Stimulated activated CD8-positive, alpha-beta memory T cell treated with anti-CD3 and anti-CD28 coated beads, Interleukin-4, amount 100 ng/mL, for 4 hours (primary cell): ENCODE data around the gene SEMA4G.

ENCODE experiments used
- DNase-seq, 2 donors: peaks; one replicate each; pipeline ENCODE4 v3.0.0-alpha.2; 2020; ENCODE audit warnings: low read depth in 2 of 2, low spot score in 1 of 2

SEMA4G gene

GRCh38 chr10:100986952-100987684 is 17.8 kb downstream of the SEMA4G start, which contains the start of the genes MRPL43 and TWNK:
TSS of gene MRPL43 (minus strand) at chr10:100987497. CDS start at chr10:100987443, 54 bp downstream.
TSS of gene TWNK (plus strand) at chr10:100987543. CDS start at chr10:100988211, 668 bp downstream.
- peak; percentile 67 to 71 for DNase-seq

DNA sequence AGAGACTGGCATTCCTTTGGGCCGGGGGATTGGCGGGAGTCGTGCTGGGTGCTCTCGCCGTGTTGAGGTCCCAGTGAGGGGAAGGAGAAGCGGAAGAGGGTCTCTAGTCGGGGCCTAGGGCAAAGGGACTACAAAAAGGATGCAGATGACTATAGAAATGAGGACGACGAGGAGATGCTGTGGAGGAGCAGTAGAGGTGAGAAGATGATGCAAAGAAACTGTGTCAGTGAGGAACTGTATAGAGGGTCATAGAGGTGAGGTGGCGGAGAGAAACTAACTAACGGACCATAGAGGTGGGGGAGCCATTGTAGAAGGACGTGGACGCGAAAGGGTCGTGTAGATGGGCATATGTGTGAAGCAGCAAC is 18.4 kb downstream of the SEMA4G start:
- DNase-seq: no peak

GRCh38 chr10:100988166-100988565 is 18.9 kb downstream of the SEMA4G start:
- no peak for DNase-seq

DNA sequence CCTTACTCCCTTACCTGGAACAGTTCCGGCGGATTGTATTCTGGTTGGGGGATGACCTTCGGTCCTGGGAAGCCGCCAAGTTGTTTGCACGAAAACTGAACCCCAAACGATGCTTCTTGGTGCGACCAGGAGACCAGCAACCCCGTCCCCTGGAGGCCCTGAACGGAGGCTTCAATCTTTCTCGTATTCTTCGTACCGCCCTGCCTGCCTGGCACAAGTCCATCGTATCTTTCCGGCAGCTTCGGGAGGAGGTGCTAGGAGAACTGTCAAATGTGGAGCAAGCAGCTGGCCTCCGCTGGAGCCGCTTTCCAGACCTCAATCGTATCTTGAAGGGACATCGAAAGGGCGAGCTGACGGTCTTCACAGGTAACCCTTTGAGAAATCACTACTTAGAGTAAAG is 19.8 kb downstream of the SEMA4G start:
- no peak for DNase-seq

- DNase-seq: no peak
Measured at GRCh38 chr10:100993986-100994708, 24.8 kb downstream of the SEMA4G start.

DNA sequence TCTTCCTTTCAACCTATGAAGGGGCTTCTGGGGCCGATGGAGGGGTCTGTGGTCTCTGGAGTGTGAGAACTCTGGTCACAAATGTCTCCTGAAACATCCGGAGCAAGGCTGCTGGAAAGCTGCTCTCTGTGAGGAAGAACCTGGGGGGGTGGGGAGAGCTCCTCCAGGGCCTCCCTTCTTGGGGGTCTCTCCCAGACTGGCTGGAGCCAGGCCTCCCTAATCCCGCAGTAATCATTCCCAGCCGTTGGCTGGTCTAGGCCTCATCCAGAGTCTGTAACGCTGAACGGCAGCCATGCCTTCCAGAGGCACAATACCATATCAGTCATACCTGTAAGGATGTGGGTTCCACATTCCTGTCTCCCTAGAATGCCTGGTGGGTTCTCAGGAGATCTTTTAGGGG is 25.9 kb downstream of the SEMA4G start:
- no peak for DNase-seq

DNA sequence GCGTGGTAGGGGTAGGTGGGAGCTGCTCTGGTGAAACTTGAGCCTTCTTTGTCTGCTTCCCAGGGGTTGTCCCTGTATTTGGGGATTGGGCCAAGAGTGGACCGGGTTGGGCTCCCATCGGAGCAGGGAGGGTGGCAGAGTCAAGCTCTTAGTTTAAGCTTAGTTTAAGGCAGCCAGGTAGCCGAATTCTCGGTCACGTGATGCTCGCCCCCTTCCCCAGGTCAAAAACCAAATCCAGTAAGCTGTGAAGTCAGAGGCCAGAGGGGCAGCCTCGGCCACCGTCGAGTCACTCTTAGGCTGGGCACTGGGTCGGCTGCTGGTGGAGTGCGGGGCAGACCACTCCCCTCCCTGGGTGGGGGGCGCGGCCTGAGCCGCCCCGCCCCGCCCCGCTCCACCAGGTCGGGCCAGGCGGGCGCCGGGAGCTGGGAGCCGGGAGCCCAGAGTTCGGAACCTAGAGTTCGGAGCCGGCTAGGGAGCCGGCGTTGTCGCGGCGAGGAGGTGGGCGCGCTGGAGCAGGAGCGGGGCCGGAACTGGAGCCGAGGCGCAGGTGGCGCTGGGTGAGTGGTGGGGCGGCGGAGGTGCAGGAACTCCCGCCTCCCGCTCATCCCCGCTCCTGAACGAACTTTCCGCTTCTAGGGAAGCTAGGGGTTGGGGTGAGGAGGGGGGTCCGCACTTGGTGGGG is 27.5 kb downstream of the SEMA4G start:
- no peak for DNase-seq

DNA sequence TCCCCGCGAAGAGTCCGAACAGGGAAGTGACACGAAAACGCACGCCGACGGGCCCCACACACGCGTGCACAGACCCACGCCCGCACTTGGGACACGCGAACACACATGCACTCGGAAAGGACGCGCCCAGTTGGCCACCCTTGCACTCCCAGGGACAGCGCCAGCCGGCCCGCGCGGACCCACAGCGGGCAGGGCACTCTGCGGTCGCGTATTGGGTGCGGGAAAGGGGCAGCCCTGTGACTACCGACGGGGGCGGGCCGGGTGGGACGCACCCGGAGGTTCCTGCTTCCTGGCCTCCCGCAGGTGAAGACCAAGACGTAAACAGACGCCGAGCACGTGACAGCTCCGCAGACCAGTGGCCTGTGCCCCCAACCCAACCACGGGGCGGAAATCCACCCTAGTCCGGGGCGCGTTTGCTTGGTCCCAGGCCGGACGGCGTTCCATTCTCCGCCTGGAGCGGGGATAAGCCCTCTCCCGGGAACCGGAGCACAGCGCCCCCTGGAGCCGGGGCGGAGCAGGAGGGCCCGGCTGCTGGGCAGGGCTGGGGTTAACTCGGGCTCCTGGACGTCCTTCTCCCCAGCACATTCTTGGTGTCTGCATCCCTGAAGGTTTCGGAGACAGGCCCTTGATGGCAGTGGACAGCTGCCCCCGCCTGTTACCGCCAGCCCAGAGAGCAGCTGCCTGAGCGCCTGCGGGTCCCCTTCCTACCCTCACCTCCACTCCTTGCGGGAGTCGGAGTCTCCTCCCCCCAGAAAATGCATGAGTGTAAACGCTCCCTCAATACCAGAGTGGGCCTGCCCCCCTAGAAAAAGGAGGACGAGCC is 28.3 kb downstream of the SEMA4G start:
- peak; percentile 29 to 48 for DNase-seq

DNA sequence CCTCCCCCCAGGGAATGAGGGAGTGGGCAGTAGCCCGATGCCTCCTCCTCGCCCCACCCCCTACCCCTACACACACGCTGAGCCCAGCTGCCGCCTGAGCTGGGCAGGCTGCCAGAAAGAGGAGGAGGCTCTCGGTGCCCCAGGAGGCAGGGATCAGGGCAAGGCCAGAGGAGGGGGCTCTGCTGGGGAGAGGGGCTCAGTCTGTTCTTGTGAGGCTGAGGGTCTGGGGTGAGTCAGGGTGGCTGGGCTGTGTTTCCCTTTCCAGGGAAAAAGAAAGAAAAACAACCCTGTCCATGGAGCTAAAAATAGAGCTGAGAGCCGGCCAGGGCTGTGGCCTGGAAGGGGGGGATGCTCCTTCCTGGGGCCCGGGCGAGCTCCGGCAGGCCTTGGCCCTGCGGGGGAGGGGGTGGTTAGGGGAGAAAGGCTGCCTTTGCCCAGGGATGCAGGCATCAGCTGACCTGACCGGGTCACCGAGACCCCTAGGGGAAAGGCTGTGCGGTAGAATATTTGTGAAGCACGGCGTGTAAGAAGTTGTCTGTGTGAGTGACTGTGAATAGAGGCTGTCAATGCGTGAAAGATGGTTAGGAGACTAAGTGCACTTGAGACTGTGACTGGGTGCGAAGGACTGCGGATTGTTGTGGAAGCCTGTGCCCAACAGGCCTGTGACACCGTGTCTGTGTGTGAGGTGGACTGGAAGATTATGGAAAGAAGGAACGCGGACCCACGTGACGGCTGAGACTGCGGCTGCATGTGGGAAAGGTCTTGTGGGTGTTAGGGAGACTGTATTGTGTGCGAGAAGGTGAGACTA is 29.1 kb downstream of the SEMA4G start:
- peak; percentile 21 to 29 for DNase-seq

GRCh38 chr10:100998991-100999741 is 29.9 kb downstream of the SEMA4G start:
- DNase-seq: peak; percentile 34 to 57

DNA sequence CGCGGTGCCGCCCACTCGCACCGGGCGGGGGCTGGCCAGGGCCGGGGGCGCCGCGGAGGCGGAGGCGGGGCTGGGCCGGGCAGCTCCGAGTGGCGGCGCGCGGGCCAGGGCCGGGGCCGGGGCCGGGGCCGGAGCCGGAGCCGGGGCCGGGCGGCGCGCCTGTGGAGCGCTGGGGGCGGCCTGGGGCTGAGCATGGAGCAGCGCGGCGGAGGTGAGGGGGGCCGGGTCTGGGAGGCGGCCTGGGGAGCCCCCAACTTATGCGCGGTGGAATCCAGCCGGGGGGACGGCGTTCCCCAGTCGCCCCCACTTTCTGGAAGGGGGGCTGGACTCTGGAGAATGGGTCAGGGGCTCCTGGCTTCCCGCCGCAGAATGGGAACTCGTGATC is 30.4 kb downstream of the SEMA4G start, which contains the start of gene LZTS2:
LZTS2 (plus strand) TSS at position 67 of the 385 bp plus-strand sequence. CDS start 2,731 bp downstream, outside the sequence.
- DNase-seq: no peak

DNA sequence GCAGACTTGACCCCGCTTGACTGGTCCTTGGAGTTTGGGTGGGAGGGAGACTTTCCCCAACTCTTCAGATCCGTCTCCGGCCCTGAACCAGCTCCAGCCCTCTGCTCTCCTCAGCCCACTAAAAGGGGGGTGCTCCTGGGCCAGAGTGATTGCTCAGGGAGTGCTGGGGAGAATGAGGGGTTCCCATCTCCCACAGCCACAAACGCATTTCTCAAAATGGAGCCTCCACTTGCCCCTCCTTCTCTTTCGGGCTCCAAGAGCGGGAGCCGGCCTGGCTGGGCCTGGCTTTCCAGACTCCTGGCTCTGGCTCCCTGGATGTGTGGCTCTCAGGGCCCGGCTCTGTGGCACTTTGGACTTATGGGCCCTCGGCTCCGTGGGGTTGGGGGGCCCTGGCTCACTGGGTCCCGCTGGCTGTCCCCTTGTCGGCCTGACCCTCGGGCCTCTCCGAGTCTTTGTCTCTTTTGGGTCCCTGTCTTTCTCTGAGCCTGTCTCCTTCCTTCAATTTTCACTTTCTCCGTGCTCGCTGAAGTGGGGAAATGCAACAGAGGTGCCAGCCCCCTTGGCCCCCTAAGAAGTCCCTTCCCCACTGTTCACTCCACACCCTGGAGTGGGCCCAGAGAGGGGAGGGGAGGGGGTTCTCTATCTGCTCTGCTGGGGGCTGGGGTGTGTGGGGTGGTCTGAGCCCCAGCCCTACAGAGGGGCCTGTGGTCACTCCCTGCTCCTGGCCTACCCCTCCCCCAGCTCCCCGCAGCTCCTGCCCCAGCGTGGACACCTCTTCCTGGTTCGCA is 31.0 kb downstream of the SEMA4G start:
- DNase-seq: no peak

GRCh38 chr10:101000915-101001658 is 31.8 kb downstream of the SEMA4G start:
- no peak for DNase-seq

DNA sequence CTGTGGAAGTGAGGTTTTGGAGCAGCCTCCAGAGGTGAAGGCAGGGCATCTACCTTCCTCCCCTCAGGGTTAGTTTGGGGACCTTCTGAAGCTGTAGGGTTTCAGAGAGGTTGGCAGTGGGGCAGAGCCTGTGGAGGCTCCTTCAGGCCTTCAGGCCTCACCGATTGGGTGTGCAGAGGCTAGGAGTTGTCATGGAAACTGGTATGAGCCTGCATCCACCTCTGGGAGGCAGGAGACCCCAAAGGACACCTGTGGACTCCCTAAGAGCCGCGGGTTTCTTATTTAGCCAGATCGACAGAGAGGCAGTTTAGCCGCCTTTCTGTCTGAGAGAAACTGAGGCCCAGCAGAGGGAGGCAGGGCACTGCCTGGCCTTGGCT is 32.3 kb downstream of the SEMA4G start:
- no peak for DNase-seq

GRCh38 chr10:101002456-101002855 is 33.2 kb downstream of the SEMA4G start:
- no peak for DNase-seq

DNA sequence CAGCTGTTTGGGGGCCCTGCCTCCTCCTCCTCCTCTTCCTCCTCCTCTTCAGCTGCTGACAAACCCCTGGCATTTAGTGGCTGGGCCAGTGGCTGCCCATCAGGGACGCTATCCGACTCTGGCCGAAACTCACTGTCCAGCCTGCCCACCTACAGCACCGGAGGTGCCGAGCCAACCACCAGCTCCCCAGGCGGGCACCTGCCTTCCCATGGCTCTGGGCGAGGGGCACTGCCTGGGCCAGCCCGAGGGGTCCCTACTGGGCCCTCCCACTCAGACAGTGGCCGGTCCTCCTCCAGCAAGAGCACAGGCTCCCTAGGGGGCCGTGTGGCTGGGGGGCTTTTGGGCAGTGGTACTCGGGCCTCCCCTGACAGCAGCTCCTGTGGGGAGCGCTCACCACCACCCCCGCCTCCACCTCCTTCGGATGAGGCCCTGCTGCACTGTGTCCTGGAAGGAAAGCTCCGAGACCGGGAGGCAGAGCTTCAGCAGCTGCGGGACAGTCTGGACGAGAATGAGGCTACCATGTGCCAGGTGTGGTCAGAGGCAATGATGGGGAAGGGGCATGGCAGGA is 34.4 kb downstream of the SEMA4G start:
- DNase-seq: no peak

- no peak for DNase-seq
Measured at GRCh38 chr10:101005361-101005760, 36.1 kb downstream of the SEMA4G start.
